ENCODE results near the gene ZBTB7C. TPM values are rescaled to one million over a fixed set of nuclear protein-coding genes. Genes with fewer than 3 reads are reported as not detected.

ZBTB7C gene
- total and polyA plus RNA-seq, 2 of the 8 experiments (the other 6 are each of a cell fraction or from before 2014, with no cell fraction given): 0.15 to 0.45 TPM

GRCh38 chr18:48197819-48198218, 211.4 kb downstream of the ZBTB7C start:
- H3K79me1 ChIP-seq (ENCODE audit: low read depth, low read length): no peaks in the 10 kb centered on the region
- H2BK120ac ChIP-seq (replicated peaks; ENCODE audit: low read depth, low read length): no peak overlapping the region
- no peak overlapping the region for H3K9ac ChIP-seq (replicated peaks in 1 of 4; ENCODE audit: extremely low read depth in 1 of 4, low read depth in 3 of 4, low read length in 3 of 4)
- H3K23me2 ChIP-seq (ENCODE audit: low read depth, low read length): peaks cover 2% of the 10 kb centered on the region; the same call in 1 of the 2 replicates
- H3K56ac ChIP-seq (replicated peaks; ENCODE audit: insufficient read length, low read depth, low read length): no peak overlapping the region
- CTCF ChIA-PET (ENCODE audit: partially characterized antibody): interaction anchor here (0.6 to 2.3 kb wide), 4 partner anchors 11 to 168 kb away, joined by 3 to 7 read pairs (median 4); no protein-coding TSS in a partner anchor
- no peak overlapping the region for H3K27ac ChIP-seq (ENCODE audit: low read depth, low read length)
- no peak overlapping the region for H3K4me2 ChIP-seq (ENCODE audit: insufficient read depth in 1 of 2, low read depth in 2 of 2, low read length in 2 of 2)
- H2BK12ac ChIP-seq (ENCODE audit: low read depth, low read length): no peak overlapping the region
- no peak overlapping the region for H2BK15ac ChIP-seq (ENCODE audit: low read length)
- H3K23ac ChIP-seq (ENCODE audit: insufficient read length): no peak overlapping the region
- no peak overlapping the region for H4K5ac ChIP-seq (ENCODE audit: insufficient read length, low read depth, low read length)
- no peak overlapping the region for H2AK5ac ChIP-seq (ENCODE audit: low read depth, low read length)
- no peak overlapping the region for H2AFZ ChIP-seq (ENCODE audit: low read length)
- H3K4me3 ChIP-seq (ENCODE audit: extremely low read depth in 1 of 4, insufficient read depth in 2 of 4, low read depth in 3 of 4, low read length in 4 of 4): no peak overlapping the region
- no peak overlapping the region for H4K91ac ChIP-seq (replicated peaks; ENCODE audit: insufficient read length, low read length)
- H2BK20ac ChIP-seq (ENCODE audit: low read length): no peak overlapping the region
- peaks cover 0 to 3% (median 0%) of the 10 kb centered on the region in 4 experiments; a peak in 1 of 7 replicates for H3K4me1 ChIP-seq (replicated peaks in 1 of 4; ENCODE audit: control insufficient read depth in 3 of 4, insufficient read depth in 4 of 4, low read length in 3 of 4)
- H3K4ac ChIP-seq (replicated peaks; ENCODE audit: insufficient read length, low read depth, low read length): no peak overlapping the region
- no peak for FAIRE-seq
- no peaks in the 10 kb centered on the region for H3K27me3 ChIP-seq (replicated peaks in 1 of 4; ENCODE audit: control insufficient read depth in 3 of 4, extremely low read depth in 1 of 4, insufficient read depth in 3 of 4, low read length in 3 of 4)
- H3K18ac ChIP-seq (ENCODE audit: extremely low read depth, low read length): no peak overlapping the region
- H3K14ac ChIP-seq (ENCODE audit: insufficient read length): no peak overlapping the region
- no peaks in the 10 kb centered on the region for H3K79me2 ChIP-seq (ENCODE audit: control insufficient read depth in 1 of 2, insufficient read depth in 2 of 2, low read length in 2 of 2)
- no peak for DNase-seq (ENCODE audit: low read depth in 1 of 2, low spot score in 2 of 2)
- peaks cover 0 to 3% of the 10 kb centered on the region in 2 experiments; a peak in 1 of 4 replicates for H3K9me3 ChIP-seq (ENCODE audit: insufficient read depth in 2 of 2, low read depth in 1 of 2, low read length in 1 of 2)
- WGBS, 2 experiments (ENCODE audit: extremely low coverage in 1 of 2, insufficient coverage in 1 of 2, insufficient read length in 1 of 2, insufficient replicate concordance in 2 of 2, low coverage in 1 of 2, low lambda C conversion rate in 2 of 2, missing lambda C conversion rate in 1 of 2): 83% methylated on average over 2 of the region's 2 CpGs; no CpG with 5 or more reads in 1 of the 2 experiments
- no peaks in the 10 kb centered on the region for H4K20me1 ChIP-seq (replicated peaks in 1 of 2; ENCODE audit: control insufficient read depth in 1 of 2, insufficient read depth in 2 of 2, low read length in 2 of 2)
- POLR2A ChIA-PET (ENCODE audit: partially characterized antibody): no interaction called here
- H2BK5ac ChIP-seq (ENCODE audit: low read depth, low read length): no peak overlapping the region
- H3K36me3 ChIP-seq (ENCODE audit: control insufficient read depth in 2 of 4, insufficient read depth in 4 of 4, low read length in 3 of 4): no peaks in the 10 kb centered on the region
- no peak overlapping the region for H4K8ac ChIP-seq (ENCODE audit: extremely low read depth, insufficient read depth, low read length)
- TF ChIP-seq ZNF274 (IDR thresholded peaks at IDR 0.05; ENCODE audit: borderline replicate concordance, extremely low read depth, low read length): no peak
- TF ChIP-seq SIX5 (IDR thresholded peaks at IDR 0.05; ENCODE audit: low read depth, low read length): no peak
- TF ChIP-seq CEBPB (IDR thresholded peaks at IDR 0.05; ENCODE audit: low read depth, low read length): no peak
- TF ChIP-seq, protein P1, sequence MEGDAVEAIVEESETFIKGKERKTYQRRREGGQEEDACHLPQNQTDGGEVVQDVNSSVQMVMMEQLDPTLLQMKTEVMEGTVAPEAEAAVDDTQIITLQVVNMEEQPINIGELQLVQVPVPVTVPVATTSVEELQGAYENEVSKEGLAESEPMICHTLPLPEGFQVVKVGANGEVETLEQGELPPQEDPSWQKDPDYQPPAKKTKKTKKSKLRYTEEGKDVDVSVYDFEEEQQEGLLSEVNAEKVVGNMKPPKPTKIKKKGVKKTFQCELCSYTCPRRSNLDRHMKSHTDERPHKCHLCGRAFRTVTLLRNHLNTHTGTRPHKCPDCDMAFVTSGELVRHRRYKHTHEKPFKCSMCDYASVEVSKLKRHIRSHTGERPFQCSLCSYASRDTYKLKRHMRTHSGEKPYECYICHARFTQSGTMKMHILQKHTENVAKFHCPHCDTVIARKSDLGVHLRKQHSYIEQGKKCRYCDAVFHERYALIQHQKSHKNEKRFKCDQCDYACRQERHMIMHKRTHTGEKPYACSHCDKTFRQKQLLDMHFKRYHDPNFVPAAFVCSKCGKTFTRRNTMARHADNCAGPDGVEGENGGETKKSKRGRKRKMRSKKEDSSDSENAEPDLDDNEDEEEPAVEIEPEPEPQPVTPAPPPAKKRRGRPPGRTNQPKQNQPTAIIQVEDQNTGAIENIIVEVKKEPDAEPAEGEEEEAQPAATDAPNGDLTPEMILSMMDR (IDR thresholded peaks at IDR 0.05; ENCODE audit: control extremely low read depth in 1 of 3, insufficient read depth in 1 of 3, low read depth in 1 of 3, low read length in 3 of 3): no peak
- no peak for TF ChIP-seq SIN3A (conservative IDR thresholded peaks at IDR 0.05 in 1 of 2, IDR thresholded peaks at IDR 0.05 in 1 of 2; ENCODE audit: low read depth in 1 of 2, low read length in 2 of 2)
- no peak for TF ChIP-seq BCL11A (IDR thresholded peaks at IDR 0.05; ENCODE audit: low read depth in 2 of 2, low read length in 2 of 2)
- TF ChIP-seq CBX5 (IDR thresholded peaks at IDR 0.05; ENCODE audit: low read depth, low read length): no peak
- TF ChIP-seq POU5F1 (IDR thresholded peaks at IDR 0.05; ENCODE audit: low read depth, low read length): no peak
- TF ChIP-seq CTBP2 (IDR thresholded peaks at IDR 0.05; ENCODE audit: borderline replicate concordance, insufficient read depth, insufficient read length, low read length): no peak
- TF ChIP-seq TCF12 (IDR thresholded peaks at IDR 0.05; ENCODE audit: low read depth, low read length): no peak
- no peak for TF ChIP-seq CBX8 (IDR thresholded peaks at IDR 0.05; ENCODE audit: borderline replicate concordance, low read depth, low read length)
- TF ChIP-seq EZH2 (IDR thresholded peaks at IDR 0.05; ENCODE audit: low read depth, low read length, severe bottlenecking): no peak
